Osteoblast (primary cell): ENCODE results near the gene CAMTA1. TPM values are rescaled to one million over a fixed set of nuclear protein-coding genes. Genes with fewer than 3 reads are reported as not detected.

ENCODE experiments used
- DNase-seq: peaks from one replicate; pipeline ENCODE4 v3.0.0; 2011; ENCODE audit warnings: low spot score, mixed read lengths; ENCODE audit not compliant: insufficient read length; ENCODE audit errors: missing footprints
- H2AFZ ChIP-seq: 2 replicates; pipeline ENCODE4 v1.6.0; 2011; ENCODE audit warnings: mild to moderate bottlenecking, low read length
- H3K27ac ChIP-seq: 2 replicates; pipeline ENCODE4 v1.5.1; 2011; ENCODE audit warnings: mild to moderate bottlenecking, low read depth, low read length, moderate library complexity
- H3K27me3 ChIP-seq: 2 replicates; pipeline ENCODE4 v1.6.0; 2012; ENCODE audit warnings: mild to moderate bottlenecking, control low read depth, inconsistent platforms, low read length, moderate library complexity; ENCODE audit not compliant: insufficient read depth
- H3K36me3 ChIP-seq: 2 replicates; pipeline ENCODE4 v1.5.1; 2011; ENCODE audit warnings: mild to moderate bottlenecking, low read length, control low read depth, moderate library complexity; ENCODE audit not compliant: insufficient read depth
- H3K4me1 ChIP-seq: 2 replicates; pipeline ENCODE4 v1.5.1; 2011; ENCODE audit warnings: mild to moderate bottlenecking, low read length, control low read depth, moderate library complexity; ENCODE audit not compliant: insufficient read depth
- H3K4me2 ChIP-seq: 2 replicates; pipeline ENCODE4 v1.6.0; 2011; ENCODE audit warnings: mild to moderate bottlenecking, low read length; ENCODE audit not compliant: insufficient read depth
- H3K4me3 ChIP-seq: fragments of 200-600 bp; sonication (generic); 3 replicates; pipeline ENCODE4 v1.5.1; 2012; ENCODE audit warnings: mild to moderate bottlenecking, low read length, inconsistent platforms; ENCODE audit not compliant: insufficient read depth
- H3K79me2 ChIP-seq: 2 replicates; pipeline ENCODE4 v1.6.0; 2012; ENCODE audit warnings: mild to moderate bottlenecking, low read length, control low read depth, inconsistent platforms; ENCODE audit not compliant: insufficient read depth
- H3K9me3 ChIP-seq: 2 replicates; pipeline ENCODE4 v1.5.1; 2011; ENCODE audit warnings: low read depth, low read length, control low read depth
- H4K20me1 ChIP-seq: 2 replicates; pipeline ENCODE4 v1.6.0; 2012; ENCODE audit warnings: mild to moderate bottlenecking, low read length, control low read depth; ENCODE audit not compliant: insufficient read depth
- total RNA-seq: library from RNA; depleted of rRNA; stranded (reverse); fragments of >200 nt; gene quantifications from 2 replicates; pipeline ENCODE4 v1.2.3, GENCODE V29; 2012
- TF ChIP-seq, protein P1 (sequence below): IDR thresholded peaks from 2 replicates; pipeline ENCODE4 v1.5.1; 2011; ENCODE audit warnings: mild to moderate bottlenecking, low read depth, low read length, moderate library complexity; ENCODE audit errors: extremely low read depth

Gene CAMTA1
- total RNA-seq, 1 donor: 47.4 TPM

GRCh38 chr1:7032992-7033391, 247.7 kb downstream of the CAMTA1 start:
- no peak for DNase-seq
- H3K4me2 ChIP-seq: no peak overlapping the region
- TF ChIP-seq, protein P1, sequence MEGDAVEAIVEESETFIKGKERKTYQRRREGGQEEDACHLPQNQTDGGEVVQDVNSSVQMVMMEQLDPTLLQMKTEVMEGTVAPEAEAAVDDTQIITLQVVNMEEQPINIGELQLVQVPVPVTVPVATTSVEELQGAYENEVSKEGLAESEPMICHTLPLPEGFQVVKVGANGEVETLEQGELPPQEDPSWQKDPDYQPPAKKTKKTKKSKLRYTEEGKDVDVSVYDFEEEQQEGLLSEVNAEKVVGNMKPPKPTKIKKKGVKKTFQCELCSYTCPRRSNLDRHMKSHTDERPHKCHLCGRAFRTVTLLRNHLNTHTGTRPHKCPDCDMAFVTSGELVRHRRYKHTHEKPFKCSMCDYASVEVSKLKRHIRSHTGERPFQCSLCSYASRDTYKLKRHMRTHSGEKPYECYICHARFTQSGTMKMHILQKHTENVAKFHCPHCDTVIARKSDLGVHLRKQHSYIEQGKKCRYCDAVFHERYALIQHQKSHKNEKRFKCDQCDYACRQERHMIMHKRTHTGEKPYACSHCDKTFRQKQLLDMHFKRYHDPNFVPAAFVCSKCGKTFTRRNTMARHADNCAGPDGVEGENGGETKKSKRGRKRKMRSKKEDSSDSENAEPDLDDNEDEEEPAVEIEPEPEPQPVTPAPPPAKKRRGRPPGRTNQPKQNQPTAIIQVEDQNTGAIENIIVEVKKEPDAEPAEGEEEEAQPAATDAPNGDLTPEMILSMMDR: no peak

DNA sequence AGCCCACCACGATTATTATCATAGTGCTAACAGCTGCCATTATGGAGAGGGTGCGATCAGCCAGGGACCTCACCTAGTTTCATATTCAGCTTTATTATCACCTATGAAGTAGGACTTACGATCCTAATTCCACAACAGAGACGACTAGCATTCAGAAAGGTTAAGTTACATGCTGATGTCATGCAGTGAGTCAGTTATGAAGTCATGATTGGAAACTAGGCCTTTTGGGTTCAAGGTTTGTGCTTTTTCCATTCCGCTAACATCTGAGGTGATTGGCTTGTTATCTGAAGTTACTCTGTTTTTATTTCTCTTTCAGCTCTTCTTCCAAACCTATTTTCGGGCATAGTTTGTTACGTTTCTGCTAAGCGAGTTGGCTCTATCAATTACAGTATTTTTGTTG, 251.1 kb downstream of the CAMTA1 start:
- no peaks in the 10 kb centered on the region for H3K36me3 ChIP-seq
- H3K9me3 ChIP-seq: no peaks in the 10 kb centered on the region
- H3K4me3 ChIP-seq: no peak overlapping the region
- no peak overlapping the region for H3K27ac ChIP-seq
- H4K20me1 ChIP-seq: no peaks in the 10 kb centered on the region
- no peak for DNase-seq
- no peaks in the 10 kb centered on the region for H3K4me1 ChIP-seq
- H3K27me3 ChIP-seq: no peaks in the 10 kb centered on the region
- TF ChIP-seq, protein P1: no peak
- H3K79me2 ChIP-seq: no peaks in the 10 kb centered on the region
- H2AFZ ChIP-seq: no peak overlapping the region
- H3K4me2 ChIP-seq: no peak overlapping the region

More at GRCh38 chr1:7032992-7033391, 247.7 kb downstream of the CAMTA1 start:
- no peaks in the 10 kb centered on the region for H3K36me3 ChIP-seq
- H4K20me1 ChIP-seq: no peaks in the 10 kb centered on the region
- H3K79me2 ChIP-seq: no peaks in the 10 kb centered on the region
- H3K9me3 ChIP-seq: no peaks in the 10 kb centered on the region
- no peak overlapping the region for H3K4me3 ChIP-seq
- H3K27me3 ChIP-seq: no peaks in the 10 kb centered on the region
- H3K4me1 ChIP-seq: no peaks in the 10 kb centered on the region
- no peak overlapping the region for H3K27ac ChIP-seq
- no peak overlapping the region for H2AFZ ChIP-seq

DNA sequence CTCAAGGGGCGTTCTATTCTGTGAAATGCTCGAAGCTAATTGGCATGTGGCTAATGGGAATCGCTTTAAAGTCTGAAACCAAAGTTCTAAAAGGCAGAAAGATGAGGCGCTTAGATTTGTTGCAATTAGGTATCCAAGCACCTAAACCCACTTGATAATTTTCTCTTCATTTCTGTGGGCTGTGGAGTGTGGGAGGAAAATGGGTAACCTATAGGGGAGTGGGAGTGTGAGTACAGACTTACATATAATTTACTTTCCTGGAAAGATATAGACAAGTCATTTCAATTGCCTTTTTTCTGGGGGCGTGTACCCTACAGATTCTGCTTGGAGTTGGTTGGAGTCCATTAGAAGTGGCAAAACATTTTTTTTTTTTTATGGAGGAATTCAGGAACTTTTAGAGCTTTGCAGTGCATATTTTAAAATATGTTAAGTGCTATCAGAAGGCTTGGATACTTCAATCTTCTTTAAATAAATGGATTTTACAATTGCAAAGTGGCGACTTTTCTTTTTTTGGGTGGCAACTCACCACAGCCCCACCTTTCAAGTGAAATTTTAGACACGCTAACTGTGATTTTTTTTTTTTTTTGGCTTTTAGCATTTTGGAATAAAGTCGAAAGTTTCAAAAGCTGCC, 254.5 kb downstream of the CAMTA1 start:
- Histone ChIP-seq H3K36me3 (no peaks in the 10 kb centered on the region), H3K4me2 (no peak overlapping the region), H3K4me1 (no peaks in the 10 kb centered on the region), H3K27ac (no peak overlapping the region), H3K79me2 (no peaks in the 10 kb centered on the region), H2AFZ (no peak overlapping the region), H3K4me3 (no peak overlapping the region), H3K27me3 (no peaks in the 10 kb centered on the region), H4K20me1 (no peaks in the 10 kb centered on the region), H3K9me3 (no peaks in the 10 kb centered on the region)
- no peak for DNase-seq
- TF ChIP-seq, protein P1: no peak

DNA sequence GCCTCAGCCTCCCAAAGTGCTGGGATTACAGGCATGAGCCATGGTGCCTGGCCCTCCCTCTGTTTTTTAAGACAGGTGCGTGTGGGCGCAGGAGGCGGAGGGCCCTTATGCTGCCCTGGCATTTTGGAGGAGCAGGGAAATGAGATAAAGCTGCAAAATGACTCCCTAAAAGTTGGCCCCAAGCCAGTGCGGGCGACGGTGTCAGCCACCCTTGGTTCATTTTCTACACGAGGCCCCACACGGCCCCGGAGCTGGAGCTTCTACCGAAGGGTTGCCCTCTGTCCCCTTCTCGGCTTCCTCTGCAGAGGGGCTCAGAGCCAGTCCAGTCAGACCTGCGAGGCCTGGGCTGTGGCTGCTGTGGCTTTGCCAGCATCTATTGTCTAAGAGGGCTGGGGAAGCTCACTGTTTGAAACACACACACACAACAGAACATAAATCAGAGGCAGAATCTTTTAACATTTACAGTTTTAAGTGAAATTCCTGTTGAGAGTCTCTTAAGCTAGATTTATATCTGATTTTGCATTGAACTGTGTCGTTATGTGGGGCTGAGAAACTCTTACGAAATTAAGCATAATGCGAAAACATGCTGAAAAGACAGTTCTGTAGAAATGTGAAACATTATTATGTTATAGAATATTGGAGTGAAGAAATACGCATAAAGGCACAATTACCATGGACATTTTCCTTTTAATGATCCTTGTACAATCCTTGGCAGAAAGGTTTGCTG, 255.9 kb downstream of the CAMTA1 start:
- no peak overlapping the region for H3K4me2 ChIP-seq
- no peaks in the 10 kb centered on the region for H3K36me3 ChIP-seq
- peak; percentile 39 for DNase-seq
- H3K9me3 ChIP-seq: no peaks in the 10 kb centered on the region
- no peaks in the 10 kb centered on the region for H3K79me2 ChIP-seq
- TF ChIP-seq, protein P1: no peak
- H3K4me3 ChIP-seq: no peak overlapping the region
- H4K20me1 ChIP-seq: no peaks in the 10 kb centered on the region
- H2AFZ ChIP-seq: no peak overlapping the region
- no peak overlapping the region for H3K27ac ChIP-seq
- H3K4me1 ChIP-seq: no peaks in the 10 kb centered on the region
- H3K27me3 ChIP-seq: no peaks in the 10 kb centered on the region
